HEK293 (cell line): ENCODE results near the gene BBS9.

ENCODE experiments used
- HOXD13 ChIP-seq: sonication (generic); formaldehyde crosslinking; IDR thresholded peaks from 2 replicates; pipeline ENCODE4 v1.8.0; 2022; ENCODE audit warnings: missing genetic modification reagents, borderline replicate concordance
- MYNN ChIP-seq: fragments of 450-650 bp; formaldehyde crosslinking; IDR thresholded peaks from 2 replicates; pipeline ENCODE4 v1.5.1; 2016; ENCODE audit warnings: missing biosample characterization, missing genetic modification characterization, borderline replicate concordance
- OVOL3 ChIP-seq: fragments of 450-650 bp; formaldehyde crosslinking; IDR thresholded peaks from 2 replicates; pipeline ENCODE4 v1.5.1; 2016; ENCODE audit warnings: missing biosample characterization, missing genetic modification characterization
- YY1 ChIP-seq: fragments of 450-650 bp; formaldehyde crosslinking; IDR thresholded peaks from 2 replicates; pipeline ENCODE4 v1.5.1; 2018; ENCODE audit warnings: missing biosample characterization, missing genetic modification characterization
- ZBTB1 ChIP-seq: fragments of 450-650 bp; formaldehyde crosslinking; IDR thresholded peaks from 2 replicates; pipeline ENCODE4 v1.5.1; 2016; ENCODE audit warnings: missing biosample characterization, missing genetic modification characterization
- ZBTB11 ChIP-seq: fragments of 450-650 bp; formaldehyde crosslinking; conservative IDR thresholded peaks from 2 replicates; pipeline ENCODE4 v1.5.1; 2016; ENCODE audit warnings: low read depth, missing biosample characterization, missing genetic modification characterization
- ZNF140 ChIP-seq: fragments of 450-650 bp; formaldehyde crosslinking; IDR thresholded peaks from 2 replicates; pipeline ENCODE4 v1.5.1; 2016; ENCODE audit warnings: missing biosample characterization, missing genetic modification characterization
- ZNF18 ChIP-seq: fragments of 450-650 bp; formaldehyde crosslinking; IDR thresholded peaks from 2 replicates; pipeline ENCODE4 v1.5.1; 2016; ENCODE audit warnings: missing biosample characterization, missing genetic modification characterization
- ZNF335 ChIP-seq: fragments of 450-650 bp; formaldehyde crosslinking; conservative IDR thresholded peaks from 2 replicates; pipeline ENCODE4 v1.5.1; 2016; ENCODE audit warnings: missing biosample characterization, missing genetic modification characterization
- ZNF423 ChIP-seq: fragments of 450-650 bp; formaldehyde crosslinking; IDR thresholded peaks from 2 replicates; pipeline ENCODE4 v1.5.1; 2016; ENCODE audit warnings: missing biosample characterization, missing genetic modification characterization
- ZXDB ChIP-seq: fragments of 450-650 bp; formaldehyde crosslinking; IDR thresholded peaks from 2 replicates; pipeline ENCODE4 v1.5.1; 2016; ENCODE audit warnings: missing biosample characterization, missing genetic modification characterization
- TF ChIP-seq, protein P1 (sequence below): fragments of 450-650 bp; formaldehyde crosslinking; IDR thresholded peaks from 2 replicates; pipeline ENCODE4 v1.5.1; 2016; ENCODE audit warnings: missing biosample characterization, missing genetic modification characterization
- TF ChIP-seq, protein P2 (sequence below): fragments of 450-650 bp; formaldehyde crosslinking; IDR thresholded peaks from 2 replicates; pipeline ENCODE4 v1.5.0; 2017; ENCODE audit warnings: missing biosample characterization, missing genetic modification characterization, borderline replicate concordance
- TF ChIP-seq, protein P3 (sequence below): fragments of 450-650 bp; formaldehyde crosslinking; IDR thresholded peaks from 2 replicates; pipeline ENCODE4 v1.5.1; 2017; ENCODE audit warnings: missing biosample characterization, mild to moderate bottlenecking, missing genetic modification characterization, moderate library complexity

DNA sequence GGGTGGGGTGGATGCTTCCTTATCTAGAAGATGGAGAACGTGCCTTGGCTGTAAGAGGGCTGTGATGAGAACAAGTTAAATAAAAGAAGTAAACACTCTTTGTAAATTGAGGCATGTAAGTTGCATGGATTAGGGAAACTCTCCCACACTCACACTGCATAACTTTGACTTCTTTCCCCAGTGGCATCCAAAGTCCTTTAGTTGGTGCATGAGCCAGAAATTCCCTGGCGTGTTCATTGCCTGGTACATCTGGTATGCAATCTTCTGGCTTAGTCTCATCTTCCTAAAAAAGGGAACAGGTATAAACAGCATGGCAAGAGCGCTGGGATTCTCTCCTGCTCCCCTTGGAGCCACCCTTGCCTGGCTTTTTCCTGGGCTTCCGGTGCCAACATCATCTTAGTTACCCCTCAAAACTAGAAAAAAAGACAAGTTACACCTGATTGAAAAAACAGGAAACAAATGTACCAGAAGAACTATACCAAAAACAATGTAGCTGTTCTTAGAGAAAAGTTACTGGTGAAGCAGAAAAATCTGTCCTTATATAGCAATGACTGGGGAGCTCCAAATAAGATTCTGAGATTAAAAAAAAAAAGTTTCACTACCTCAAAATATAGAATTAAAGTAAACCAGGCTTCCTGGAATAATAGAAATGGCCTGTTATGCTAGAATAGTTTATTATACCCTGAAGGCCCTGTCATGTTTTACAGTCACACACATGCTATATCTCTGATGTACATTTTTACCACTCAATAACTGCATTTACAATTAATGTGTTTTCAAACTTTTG is 30.0 kb upstream of the BBS9 start:
- TF ChIP-seq, protein P1, sequence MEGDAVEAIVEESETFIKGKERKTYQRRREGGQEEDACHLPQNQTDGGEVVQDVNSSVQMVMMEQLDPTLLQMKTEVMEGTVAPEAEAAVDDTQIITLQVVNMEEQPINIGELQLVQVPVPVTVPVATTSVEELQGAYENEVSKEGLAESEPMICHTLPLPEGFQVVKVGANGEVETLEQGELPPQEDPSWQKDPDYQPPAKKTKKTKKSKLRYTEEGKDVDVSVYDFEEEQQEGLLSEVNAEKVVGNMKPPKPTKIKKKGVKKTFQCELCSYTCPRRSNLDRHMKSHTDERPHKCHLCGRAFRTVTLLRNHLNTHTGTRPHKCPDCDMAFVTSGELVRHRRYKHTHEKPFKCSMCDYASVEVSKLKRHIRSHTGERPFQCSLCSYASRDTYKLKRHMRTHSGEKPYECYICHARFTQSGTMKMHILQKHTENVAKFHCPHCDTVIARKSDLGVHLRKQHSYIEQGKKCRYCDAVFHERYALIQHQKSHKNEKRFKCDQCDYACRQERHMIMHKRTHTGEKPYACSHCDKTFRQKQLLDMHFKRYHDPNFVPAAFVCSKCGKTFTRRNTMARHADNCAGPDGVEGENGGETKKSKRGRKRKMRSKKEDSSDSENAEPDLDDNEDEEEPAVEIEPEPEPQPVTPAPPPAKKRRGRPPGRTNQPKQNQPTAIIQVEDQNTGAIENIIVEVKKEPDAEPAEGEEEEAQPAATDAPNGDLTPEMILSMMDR (tag by site-specific recombination): no peak
- no peak for TF ChIP-seq HOXD13 (CRISPR knock-in tag)
- TF ChIP-seq OVOL3: no peak
- TF ChIP-seq YY1 (tag by site-specific recombination): no peak
- no peak for TF ChIP-seq ZBTB11 (tag by site-specific recombination)
- no peak for TF ChIP-seq ZBTB1
- no peak for TF ChIP-seq ZNF423
- no peak for TF ChIP-seq ZNF18 (tag by site-specific recombination)
- TF ChIP-seq, protein P2, sequence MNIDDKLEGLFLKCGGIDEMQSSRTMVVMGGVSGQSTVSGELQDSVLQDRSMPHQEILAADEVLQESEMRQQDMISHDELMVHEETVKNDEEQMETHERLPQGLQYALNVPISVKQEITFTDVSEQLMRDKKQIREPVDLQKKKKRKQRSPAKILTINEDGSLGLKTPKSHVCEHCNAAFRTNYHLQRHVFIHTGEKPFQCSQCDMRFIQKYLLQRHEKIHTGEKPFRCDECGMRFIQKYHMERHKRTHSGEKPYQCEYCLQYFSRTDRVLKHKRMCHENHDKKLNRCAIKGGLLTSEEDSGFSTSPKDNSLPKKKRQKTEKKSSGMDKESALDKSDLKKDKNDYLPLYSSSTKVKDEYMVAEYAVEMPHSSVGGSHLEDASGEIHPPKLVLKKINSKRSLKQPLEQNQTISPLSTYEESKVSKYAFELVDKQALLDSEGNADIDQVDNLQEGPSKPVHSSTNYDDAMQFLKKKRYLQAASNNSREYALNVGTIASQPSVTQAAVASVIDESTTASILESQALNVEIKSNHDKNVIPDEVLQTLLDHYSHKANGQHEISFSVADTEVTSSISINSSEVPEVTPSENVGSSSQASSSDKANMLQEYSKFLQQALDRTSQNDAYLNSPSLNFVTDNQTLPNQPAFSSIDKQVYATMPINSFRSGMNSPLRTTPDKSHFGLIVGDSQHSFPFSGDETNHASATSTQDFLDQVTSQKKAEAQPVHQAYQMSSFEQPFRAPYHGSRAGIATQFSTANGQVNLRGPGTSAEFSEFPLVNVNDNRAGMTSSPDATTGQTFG: no peak
- no peak for TF ChIP-seq ZXDB (tag by site-specific recombination)
- no peak for TF ChIP-seq ZNF140
- TF ChIP-seq, protein P3, sequence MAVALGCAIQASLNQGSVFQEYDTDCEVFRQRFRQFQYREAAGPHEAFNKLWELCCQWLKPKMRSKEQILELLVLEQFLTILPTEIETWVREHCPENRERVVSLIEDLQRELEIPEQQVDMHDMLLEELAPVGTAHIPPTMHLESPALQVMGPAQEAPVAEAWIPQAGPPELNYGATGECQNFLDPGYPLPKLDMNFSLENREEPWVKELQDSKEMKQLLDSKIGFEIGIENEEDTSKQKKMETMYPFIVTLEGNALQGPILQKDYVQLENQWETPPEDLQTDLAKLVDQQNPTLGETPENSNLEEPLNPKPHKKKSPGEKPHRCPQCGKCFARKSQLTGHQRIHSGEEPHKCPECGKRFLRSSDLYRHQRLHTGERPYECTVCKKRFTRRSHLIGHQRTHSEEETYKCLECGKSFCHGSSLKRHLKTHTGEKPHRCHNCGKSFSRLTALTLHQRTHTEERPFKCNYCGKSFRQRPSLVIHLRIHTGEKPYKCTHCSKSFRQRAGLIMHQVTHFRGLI (tag by site-specific recombination): no peak
- no peak for TF ChIP-seq ZNF335 (tag by site-specific recombination)
- TF ChIP-seq MYNN (tag by site-specific recombination): no peak
